Ureter (tissue), 1 donor: ENCODE measurements around the gene PGP. TPM values are rescaled to one million over a fixed set of nuclear protein-coding genes. Genes with fewer than 3 reads are reported as not detected.

Experiments
- DNase-seq: peaks from one replicate; pipeline ENCODE4 v3.0.0-alpha.2; 2020; ENCODE audit warnings: low spot score
- total RNA-seq: library from RNA; stranded (reverse); gene quantifications from one replicate; pipeline ENCODE4 v1.2.4, GENCODE V29; 2023
- donor health status: DM: yes; HTN: yes; CAD: no.

The PGP gene
- total RNA-seq, 1 donor from 2014 or later = 11.3 TPM

DNA sequence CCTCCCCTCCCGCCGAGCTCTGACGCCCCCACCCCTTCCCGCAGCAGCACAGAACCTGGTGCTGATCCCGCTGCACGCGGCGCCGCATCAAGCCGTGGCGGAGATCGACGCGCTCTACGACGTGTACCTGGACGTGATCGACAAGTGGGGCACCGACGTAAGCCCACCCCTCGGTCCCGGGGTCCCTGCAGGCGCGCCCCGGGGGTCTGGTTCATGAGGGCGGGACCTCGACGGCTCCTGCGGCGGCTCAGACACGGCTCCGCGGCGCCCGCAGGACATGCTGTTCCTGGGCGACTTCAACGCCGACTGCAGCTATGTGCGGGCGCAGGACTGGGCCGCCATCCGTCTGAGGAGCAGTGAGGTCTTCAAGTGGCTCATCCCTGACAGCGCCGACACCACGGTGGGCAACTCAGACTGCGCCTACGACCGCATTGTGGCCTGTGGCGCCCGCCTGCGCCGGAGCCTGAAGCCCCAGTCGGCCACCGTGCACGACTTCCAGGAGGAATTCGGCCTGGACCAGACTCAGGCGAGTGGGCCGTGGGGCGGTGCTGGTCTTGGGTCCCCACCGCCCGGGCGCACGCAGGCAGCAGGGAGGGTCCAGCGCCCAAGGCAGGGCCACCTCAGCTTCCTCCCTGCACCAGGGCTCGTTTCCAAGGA lies 23.0 kb upstream of the PGP start:
- no peak for DNase-seq

DNA sequence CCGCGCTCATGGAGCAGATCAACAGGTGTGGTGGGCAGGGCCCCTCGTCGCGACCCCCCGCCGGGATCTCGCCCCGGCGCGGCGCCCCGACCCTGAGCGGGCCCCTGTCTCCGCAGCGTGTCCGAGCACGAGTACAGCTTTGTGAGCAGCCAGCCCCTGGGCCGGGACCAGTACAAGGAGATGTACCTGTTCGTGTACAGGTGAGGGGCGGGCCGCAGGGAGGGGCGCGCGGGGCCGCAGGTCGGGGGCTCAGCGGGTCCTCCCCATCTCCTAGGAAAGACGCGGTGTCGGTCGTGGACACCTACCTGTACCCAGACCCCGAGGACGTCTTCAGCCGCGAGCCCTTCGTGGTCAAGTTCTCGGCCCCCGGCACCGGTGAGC lies 22.5 kb upstream of the PGP start:
- no peak for DNase-seq

DNA sequence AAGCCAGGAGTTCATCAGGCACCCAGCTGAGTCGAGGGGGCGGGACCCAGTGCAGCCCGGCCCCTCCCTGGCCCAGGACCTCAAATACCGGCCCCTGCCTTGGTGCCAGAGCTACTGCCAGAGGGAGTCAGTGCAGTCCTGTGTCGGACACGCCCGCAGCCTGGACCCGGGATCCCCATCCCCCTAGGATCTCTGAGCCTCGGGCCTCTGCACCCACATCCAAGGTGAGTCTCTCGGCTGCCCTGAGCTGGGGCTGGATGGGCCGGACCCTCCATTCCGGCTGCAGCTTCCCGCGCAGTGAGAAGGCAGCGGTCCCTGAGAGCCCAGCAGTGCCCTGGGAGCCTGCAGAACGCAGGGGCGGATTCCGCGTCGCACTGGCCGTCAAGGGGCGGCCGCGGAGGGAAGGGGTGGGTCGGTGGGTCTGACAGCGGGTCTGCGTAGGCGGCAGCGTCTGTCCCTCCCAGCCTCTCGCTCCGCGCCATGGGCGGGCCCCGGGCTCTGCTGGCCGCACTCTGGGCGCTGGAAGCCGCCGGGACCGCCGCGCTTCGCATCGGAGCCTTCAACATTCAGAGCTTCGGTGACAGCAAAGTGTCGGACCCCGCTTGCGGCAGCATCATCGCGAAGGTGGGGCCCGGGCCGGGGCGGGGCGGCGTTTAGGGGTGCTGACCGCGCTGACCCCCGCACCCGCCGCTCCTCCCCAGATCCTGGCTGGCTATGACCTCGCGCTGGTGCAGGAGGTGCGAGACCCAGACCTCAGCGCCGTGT lies 21.9 kb upstream of the PGP start, which contains the start of gene DNASE1L2:
DNASE1L2 (plus strand) TSS at position 108 of the 765 bp plus-strand sequence; CDS start at position 481, 373 bp downstream.
- no peak for DNase-seq

DNA sequence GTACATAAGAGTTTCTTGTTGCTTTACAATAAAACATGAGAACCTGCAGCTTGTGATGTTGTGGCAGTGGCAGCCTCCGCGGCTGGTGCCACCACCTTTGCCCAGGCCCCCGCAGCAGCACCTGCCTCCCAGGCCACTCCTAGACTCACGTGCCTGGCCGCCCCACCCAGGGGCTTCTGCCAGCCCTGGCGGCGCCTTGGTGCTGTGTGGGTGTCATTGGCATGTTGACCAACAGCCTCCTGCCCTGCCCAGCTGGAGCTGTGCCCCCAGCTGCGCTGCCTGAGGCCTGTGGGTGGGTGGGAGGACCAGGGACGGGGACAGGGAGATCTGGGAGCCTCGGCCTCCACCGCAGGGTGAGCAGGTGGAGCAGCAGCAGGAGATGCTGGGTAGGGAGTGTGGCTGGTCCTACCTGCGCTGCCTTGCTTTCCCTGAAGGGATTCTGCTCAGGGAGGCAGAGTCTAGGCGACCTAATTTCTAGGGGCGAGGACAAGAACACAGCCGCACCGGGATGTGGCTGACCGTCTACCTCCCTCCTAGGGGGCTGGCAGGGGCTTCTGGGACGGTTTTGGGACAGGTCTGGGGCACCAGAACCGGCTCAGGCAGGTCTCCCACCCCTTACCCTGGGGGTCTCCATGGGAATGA lies 21.2 kb upstream of the PGP start:
- DNase-seq = no peak

DNA sequence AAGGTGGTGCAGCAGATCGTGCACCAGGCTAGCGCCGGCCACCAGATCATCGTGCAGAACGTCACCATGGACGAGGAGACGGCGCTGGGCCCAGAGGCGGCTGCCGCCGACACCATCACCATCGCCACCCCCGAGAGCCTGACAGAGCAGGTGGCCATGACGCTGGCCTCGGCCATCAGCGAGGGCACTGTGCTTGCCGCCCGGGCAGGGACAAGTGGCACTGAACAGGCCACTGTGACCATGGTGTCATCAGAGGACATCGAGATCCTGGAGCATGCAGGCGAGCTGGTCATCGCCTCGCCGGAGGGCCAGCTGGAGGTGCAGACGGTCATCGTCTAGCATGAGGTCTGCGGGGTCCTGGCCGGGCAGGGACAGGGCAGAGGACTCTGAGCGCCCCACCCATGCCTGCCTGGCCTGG lies 20.6 kb upstream of the PGP start:
- DNase-seq = no peak

DNA sequence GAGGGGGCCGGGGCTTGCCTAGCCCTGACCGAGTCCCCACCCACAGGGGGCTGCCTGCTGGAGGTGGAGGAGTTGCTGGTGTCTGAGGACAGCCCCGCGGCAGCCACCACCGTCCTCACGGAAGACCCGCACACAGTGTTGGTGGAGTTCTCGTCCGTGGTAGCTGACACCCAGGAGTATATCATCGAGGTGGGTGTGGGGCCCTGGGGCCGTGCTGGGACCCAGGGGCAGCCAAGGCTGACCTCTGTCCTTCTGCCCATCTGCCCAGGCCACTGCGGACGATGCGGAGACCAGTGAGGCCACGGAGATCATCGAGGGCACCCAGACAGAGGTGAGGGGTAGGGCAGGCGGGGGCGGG lies 20.2 kb upstream of the PGP start:
- DNase-seq = no peak

DNA sequence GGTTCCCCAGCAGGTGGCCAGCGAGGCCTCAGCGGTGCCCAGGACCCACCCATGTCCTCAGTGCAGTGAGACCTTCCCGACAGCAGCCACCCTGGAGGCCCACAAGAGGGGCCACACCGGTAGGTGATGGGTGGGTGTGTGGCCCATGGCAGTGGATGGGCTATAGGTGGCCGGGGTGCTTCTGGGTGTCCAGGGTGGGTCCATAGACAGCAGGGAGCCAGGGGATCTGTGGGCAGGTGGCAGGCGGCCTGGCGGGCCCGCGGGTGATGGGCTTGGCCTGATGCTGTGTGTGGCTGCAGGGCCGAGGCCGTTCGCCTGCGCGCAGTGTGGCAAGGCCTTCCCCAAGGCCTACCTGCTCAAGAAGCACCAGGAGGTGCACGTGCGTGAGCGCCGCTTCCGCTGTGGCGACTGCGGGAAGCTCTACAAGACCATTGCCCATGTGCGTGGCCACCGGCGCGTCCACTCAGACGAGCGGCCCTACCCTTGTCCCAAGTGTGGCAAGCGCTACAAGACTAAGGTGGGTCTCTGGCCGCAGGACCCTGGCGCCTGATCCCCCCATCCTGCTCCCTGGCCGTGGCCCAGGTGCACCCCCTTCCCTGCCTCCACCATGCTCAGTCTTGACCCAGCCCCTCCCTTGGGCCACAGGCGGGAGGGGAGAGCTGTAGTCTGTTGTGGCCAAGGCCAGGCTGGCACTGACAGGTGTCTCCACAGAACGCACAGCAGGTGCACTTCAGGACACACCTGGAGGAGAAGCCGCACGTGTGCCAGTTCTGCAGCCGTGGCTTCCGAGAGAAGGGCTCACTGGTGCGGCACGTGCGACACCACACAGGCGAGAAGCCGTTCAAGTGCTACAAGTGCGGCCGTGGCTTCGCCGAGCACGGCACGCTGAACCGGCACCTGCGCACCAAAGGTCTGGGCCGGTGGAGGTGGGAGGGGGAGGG lies 19.5 kb upstream of the PGP start:
- no peak for DNase-seq

DNA sequence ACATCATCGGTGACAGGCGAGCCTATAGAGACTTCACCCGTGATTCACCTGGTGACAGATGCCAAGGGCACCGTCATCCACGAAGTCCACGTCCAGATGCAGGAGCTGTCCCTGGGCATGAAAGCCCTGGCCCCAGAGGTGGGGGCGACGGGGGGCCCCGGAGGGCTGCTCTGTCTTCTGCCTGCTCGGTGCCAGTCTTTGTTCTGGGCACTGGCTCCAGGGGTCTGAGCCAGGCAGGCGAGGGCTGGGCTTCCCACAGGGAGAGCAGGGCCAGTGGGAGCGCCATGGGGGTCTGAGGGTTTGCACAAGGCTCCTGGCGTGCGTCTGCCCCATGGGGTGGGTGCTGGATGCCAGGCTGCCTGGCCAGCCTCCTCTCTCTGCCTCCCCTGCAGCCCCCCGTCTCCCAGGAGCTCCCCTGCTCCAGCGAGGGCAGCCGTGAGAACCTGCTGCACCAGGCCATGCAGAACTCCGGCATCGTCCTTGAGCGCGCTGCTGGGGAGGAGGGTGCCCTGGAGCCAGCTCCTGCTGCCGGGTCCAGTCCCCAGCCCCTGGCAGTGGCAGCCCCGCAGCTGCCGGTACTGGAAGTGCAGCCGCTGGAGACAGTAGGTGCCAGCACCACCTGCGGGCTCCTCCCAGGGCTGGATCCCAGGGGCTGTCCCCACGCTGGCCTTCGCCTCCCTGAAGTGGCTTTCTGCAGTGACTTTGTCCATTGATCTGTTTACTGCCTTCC lies 18.6 kb upstream of the PGP start:
- no peak for DNase-seq

DNA sequence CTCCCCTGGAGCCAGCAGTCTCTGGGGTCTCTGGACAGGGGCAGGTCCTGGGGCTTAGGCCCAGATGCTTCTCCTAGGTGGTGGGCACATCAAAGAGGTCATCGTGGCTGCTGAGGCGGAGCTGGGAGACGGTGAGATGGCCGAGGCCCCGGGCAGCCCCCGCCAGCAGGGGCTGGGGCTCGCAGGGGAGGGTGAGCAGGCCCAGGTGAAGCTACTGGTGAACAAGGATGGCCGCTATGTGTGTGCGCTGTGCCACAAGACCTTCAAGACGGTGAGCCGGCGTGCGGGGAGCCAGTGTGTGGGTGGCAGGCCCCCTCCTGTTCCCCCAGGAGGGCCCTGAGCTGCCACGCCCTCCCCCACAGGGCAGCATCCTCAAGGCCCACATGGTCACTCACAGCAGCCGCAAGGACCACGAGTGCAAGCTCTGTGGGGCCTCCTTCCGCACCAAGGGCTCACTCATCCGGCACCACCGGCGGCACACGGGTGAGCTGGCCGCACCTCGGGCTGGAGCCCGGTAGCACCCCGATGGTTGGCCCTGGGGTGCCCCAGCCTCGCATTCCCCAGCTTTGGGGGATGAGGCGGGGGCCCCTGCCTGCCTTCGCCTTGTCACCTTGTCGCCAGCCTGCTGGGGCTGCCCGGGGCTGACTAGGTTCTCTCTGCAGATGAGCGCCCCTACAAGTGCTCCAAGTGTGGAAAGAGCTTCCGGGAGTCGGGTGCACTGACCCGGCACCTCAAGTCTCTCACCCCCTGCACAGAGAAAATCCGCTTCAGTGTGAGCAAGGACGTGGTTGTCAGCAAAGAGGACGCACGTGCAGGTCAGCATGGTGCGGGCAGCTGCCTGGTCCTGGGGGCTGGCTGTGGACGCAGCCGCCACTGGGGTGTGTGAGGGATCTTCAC lies 17.7 kb upstream of the PGP start:
- DNase-seq = no peak

DNA sequence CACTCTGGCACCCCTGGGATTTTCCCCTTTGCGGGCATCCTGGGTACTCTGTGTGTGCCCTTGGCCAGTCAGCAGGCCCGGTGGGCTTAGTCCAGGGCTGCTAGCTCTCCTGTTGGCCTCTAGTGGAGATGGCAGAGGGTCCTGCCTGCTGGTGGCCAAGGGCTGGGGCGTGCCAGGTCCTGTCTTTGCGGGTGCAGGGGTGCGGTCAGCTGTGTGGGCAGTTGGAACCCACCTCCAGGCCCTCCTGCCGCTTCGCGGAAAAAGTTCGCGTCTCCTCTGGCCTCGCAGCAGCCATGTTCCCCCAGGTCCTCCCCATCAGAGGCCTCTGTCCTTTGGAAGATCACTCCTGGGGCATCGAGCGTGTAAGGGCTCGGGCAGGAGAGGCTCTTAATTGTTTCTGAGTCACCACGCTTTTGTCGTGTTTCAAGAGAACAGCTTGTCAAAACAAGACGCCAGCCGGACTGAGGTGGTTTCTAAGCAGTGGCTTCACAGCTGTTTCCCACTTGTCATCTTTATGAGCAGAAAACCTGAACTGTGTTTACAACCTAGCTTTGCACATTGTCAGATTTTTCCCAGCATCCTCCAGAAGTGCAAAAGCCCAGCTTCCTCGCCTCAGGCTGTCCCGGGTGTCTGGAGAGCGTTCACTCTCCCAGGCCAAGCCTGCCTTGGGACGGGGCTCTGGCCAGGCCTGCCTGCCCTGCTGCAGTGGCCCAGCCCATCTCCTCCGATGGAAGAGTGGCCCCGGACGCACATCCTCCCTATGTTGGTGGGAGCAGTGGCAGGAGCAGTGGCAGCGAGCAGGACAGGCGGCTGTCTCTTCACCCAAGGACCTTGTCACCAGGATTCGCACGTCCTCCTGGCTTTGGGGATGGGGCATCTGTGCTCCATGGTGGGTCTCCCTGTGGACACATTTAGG lies 16.6 kb upstream of the PGP start:
- DNase-seq = no peak

DNA sequence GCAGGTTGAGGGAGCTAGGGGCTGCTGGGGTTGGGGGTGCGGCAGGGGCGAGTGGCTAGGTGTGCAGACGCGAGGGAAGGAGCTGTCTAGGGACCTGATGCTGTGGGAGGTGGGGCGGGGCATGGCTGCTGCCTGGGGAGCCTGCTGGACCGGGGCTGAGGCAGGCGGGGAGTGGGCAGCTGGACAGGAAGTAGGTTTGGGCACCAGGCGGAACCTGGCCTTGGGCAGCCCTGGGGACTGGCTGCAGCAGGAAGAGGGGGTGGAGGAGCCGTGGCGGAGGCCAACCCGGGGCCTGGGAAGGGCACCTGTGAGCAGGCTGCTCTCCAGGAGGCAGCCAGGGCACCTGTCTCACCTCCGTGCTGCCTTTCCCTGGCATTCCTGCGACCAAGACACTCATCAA lies 15.7 kb upstream of the PGP start:
- DNase-seq = no peak

DNA sequence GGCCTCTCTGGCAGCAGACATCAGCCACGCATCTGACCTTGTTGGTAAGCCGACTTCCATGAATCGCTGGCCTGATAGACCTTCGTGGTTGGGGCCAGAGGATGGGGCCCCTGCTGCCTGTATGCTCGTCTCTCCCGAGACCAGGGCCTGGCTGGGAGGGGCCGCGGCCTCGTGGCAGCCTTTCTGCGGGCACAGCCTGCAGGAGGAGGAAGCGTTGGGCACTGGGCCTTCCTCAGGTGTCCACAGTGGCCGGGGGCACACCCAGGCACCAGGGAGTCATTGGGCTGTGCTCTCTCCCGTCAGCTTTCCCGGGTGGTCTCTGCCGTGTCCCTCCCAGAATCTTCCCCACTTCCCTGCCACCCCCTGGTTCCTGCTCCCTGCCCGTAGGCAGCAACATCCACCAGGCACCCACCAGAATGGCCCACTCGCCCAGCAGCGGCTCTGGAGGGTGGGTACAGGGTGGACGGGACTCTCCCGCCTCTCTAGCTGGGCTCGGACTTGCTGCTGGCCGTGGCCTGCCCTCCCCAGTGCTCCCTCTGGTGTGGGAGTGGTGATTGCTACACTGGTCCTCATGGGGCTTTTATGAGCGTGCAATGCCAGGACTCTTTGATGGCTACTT lies 15.1 kb upstream of the PGP start:
- DNase-seq = no peak

DNA sequence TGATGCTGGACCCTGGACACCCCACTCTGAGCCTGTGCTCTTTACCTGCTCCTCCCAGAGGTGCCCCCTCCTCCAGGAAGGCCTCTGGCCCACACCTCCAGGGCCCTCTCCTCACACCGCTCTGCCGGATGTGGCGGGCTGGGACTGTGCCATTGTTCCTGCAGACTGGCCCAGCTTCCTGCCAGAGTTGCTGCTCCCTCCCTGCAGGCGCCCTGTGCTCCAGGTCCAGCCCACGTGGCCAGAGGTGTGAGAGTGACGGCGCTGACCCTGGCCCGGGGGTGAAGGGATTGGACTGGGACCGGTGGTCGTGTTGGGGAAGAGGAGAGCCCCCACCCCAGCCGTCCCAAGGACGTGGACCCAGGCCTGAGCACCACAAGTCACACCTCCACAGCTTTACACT lies 14.5 kb upstream of the PGP start:
- no peak for DNase-seq

DNA sequence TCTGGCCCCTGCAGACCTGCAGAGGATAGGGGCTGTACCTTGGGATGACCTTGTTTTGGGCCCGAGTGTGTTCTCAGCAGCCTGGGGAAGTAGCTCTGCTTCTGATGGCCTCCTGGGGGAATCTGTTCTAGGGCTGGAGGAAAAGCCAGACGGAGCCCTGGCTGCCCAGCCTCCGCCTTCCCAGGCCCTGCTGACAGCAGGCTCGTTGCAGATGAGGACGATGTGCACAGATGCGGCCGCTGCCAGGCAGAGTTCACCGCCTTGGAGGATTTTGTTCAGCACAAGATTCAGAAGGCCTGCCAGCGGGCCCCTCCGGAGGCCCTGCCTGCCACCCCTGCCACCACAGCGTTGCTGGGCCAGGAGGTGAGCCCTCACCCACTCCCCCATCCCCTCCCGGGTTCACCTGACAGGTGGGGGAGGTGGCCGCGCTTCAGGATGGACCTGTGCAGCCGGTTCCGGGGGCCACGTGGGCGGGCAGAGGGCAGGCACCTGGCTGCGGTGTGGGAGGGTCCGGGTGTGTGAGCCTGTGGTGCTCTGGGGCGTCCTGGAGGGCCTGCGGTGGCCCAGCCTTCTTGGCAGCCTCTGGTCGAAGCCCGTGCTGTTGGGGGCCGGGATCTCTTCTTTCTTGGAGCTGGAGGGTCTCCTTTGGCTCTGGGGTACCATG lies 13.7 kb upstream of the PGP start:
- no peak for DNase-seq

DNA sequence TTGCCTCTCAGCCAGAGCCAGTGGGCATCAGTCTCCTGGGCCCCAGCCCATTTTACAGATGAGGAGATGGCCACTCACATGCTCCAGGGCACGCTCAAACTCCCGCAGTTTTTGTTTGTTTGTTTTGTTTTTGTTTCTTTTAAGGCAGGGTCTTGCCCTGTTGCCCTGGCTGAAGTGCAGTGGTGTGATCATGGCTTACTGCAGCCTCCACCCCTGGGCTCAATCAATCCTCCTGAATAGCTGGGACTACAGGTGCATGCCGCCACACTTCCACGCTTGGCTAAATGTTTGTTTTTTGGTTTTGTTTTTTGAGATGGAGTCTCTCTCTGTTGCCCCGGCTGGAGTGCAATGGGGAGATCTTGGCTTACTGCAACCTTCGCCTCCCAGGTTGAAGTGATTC lies 12.3 kb upstream of the PGP start:
- DNase-seq = no peak

DNA sequence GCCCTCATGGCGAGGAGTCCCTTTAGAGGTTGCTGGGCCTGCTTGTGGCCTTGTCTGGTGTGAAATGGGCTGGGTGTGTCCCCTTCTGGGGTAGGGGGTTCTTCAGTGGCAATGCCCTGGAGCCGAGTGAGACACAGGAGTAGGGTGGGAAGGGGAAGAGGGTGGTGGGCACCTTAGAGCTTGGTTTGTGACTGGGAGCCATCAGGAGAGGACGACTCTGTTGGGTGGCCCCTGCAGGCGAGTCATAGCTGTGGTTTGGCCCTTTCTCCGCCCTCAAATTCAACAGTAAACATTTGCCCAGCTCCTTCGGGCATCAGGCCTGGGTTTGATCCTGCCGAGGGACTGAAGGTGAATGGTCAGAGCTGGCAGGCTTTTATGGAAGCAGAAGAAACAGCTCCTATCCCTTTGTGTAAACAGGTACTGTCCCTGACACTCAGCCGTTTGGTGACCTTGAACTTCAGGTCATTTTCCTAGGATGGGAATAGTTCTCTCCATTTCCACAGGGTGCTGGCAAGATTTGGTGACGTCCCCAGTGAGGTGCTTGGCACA lies 11.7 kb upstream of the PGP start:
- DNase-seq = no peak

DNA sequence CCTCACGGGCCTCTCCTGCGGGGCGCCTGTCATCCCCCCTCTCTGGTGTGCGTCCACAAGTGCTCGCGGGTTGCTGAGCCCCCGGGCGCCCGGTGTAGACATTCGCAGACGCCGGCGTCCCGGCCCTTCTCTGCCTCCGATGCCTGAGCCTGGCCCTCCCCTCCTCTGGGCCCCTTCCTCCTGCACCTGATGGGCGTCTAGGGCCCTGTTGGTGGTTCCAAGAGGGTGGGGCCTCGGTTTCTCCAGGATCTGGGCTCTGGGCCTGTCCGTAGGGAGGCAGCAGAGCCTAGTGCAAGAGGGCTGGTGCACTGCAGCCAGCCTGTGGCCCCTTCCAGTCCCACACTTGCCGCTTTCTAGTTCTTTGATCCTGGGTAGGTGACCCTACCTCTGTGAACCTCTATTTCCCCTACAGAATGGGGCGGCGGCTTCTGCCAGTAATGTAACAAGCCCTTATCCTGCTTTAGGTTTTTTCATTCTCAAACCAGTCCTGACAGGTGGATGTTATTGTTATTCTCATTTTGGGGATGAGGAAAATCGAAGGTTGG lies 9.4 kb upstream of the PGP start:
- DNase-seq = no peak
